GM19023 (cell line): ENCODE measurements around the gene GEMIN4.

Source experiments
- ATAC-seq: cut with Tn5 transposase; IDR thresholded peaks from one replicate; pipeline ENCODE4 v1.9.1; 2021; ENCODE audit warnings: mild to moderate bottlenecking, moderate library complexity; ENCODE audit not compliant: unreplicated experiment

GEMIN4 gene

GRCh38 chr17:744937-745336, 7.1 kb downstream of the GEMIN4 start:
- no peak for ATAC-seq

DNA sequence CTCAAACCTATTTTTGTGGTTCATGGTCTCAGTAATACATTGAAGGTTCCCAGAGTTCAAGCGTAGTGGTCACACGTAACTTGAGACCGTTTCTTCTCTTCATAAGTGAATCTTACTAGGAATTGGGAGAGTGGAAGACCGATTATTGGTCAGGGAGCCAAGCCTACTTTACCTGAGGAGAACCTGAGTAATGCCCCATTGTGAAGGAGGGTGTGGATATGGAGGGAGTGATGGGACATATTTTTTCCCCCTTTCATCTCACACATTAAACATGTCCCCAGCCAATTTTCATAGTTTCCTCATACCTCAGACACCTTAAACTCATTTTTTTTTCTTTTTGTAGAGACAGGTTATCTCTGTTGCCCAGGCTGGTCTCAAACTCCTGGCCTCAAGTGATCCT, 8.9 kb downstream of the GEMIN4 start:
- no peak for ATAC-seq

DNA sequence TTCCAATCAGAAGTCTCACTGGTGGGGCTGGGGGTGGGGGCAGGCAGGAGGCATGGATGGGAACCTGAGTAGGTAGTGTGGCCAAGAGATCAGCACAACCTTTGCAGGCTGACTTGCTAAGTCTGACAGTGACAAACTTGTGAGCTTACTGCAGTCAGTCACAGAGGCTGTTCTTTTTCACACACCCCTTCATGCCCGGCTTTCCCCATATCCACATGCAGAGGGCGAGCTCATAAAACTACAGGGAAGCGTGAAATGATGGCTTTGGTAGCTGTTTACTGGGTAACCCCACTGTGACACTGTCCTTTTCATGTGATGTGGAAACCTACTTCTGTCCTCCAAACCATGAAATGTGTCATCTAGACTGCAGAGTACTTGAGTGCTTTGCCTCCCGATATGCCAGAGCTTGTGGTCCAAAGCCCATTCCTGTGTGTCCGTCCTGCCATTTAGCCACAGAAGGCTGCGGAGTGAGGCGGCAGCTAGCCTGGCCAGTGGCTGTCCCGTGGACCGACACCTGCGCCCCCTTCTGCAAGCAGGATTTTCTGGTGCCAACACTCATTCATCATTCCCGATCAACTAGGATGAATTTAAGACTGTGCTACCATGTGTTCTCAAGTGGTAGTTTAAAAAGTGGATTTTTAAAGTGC, 9.8 kb downstream of the GEMIN4 start:
- no peak for ATAC-seq

- ATAC-seq = peak; percentile 76
Observed at GRCh38 chr17:740240-741017, 11.6 kb downstream of the GEMIN4 start.

DNA sequence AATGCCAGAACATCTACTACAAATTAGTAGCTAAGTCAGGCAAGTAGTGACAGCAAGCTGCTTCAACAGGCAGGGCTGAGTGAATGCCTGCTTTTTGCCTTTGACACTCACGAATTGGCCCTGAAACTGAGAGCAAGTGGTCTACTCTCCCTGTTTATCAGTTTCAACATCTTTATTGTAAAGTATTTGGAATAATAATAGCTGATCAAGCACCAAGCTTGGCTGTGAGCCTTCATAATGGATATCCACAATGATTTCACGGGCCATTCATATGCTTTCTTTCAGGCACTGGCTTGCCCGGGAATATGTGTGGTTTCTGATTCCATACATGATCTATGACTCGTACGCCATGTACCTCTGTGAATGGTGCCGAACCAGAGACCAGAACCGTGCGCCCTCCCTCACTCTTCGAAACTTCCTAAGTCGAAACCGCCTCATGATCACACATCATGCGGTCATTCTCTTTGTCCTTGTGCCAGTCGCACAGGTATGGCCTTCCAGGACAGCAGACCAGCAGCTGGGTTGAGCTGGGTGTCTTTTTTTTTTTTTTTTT, 14.4 kb downstream of the GEMIN4 start:
- no peak for ATAC-seq

DNA sequence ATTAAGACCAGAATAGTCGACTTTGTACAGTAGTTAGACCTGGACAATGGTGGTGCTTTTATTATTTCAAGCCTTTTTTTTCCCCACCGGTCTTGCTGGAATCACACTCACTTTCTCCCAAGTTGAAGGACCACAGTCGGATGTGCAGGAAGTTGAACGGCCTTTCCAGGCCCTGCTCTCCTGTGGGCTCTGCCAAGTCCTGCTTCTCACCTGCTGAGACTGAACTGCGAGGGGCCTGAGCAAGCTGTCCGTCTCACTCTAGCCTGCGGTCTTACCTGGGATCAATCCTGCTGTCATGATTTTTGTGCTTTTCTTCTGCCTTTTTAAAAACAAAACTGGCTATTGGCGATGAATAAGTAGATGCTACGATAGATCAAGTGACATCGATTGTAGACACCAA, 18.3 kb downstream of the GEMIN4 start:
- ATAC-seq = no peak

GRCh38 chr17:732902-733720, 19.0 kb downstream of the GEMIN4 start:
- peak; percentile 31 for ATAC-seq

GRCh38 chr17:732067-732901, 19.8 kb downstream of the GEMIN4 start, which contains the start of gene TLCD3A:
TSS of gene TLCD3A (plus strand) at chr17:732596. CDS start at chr17:732648, 52 bp downstream.
- ATAC-seq = peak; percentile 62

- no peak for ATAC-seq
Observed at GRCh38 chr17:731644-732066, 20.4 kb downstream of the GEMIN4 start.

DNA sequence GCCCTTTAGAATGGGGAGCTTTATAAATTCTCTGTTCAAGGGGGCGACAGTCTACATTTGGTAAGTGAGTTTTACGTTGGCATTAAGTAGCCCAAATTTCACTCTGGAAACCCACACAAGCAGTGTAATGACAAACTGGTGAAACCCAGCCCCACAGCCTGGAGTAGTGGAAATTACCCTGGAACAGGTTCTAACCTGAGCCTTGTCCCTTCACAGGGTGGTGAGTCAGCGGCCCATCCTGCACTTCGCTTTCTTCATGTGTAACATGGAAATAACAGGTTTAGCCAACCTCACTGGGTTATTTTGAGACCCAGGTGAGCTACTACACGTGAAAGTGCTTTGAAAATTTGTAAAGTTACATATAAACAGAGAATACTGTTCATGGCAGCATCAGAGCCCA, 23.2 kb downstream of the GEMIN4 start:
- no peak for ATAC-seq

DNA sequence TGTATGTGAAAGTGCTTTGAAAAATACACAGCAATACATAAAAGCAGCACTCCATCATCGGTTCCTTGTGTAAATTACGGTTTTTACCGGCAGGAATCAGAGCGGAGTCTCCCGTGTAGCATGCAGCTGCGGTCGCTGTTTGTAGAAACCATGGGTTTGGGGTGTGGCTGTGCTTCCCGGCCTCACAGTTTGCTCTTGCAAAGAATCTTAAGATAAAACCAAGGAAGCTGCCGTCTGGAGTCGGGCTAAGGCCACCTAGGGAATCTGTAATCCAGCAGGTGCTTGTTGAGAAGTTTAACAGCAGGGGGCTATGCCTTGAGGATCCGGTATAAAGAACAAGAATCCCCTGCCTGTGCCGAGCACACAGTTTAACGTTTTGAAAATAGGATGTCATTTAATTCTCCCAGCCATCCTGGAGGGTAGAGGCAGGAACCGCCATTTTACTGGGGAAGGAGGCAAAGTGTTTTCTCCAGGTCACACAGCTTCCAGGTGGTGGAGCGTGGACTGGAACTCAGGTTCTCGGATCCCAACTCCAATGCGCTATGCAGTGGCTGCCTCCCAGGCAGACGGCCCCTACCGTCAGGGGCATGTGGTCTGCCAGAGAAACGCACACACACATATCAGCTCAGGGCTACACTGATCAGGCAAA, 25.7 kb downstream of the GEMIN4 start:
- no peak for ATAC-seq

DNA sequence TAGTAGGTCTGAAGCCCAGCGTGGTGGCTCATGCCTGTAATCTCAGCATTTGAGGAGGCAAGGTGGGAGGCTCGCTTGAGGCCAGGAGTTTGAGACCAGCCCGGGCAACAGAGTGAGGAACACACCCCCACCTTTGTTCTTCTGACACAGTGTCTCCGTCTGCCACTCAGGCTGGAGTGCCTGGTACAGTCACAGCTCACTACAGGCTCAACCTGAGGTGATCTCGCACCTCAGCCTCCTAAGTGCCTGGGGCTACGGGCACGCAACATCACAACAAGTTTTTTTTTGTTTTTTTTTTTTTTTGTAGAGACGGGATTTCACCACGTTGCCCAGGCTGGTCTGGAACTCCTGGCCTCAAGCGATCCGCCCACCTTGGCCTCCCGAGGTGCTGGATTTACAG, 26.3 kb downstream of the GEMIN4 start:
- ATAC-seq = no peak

DNA sequence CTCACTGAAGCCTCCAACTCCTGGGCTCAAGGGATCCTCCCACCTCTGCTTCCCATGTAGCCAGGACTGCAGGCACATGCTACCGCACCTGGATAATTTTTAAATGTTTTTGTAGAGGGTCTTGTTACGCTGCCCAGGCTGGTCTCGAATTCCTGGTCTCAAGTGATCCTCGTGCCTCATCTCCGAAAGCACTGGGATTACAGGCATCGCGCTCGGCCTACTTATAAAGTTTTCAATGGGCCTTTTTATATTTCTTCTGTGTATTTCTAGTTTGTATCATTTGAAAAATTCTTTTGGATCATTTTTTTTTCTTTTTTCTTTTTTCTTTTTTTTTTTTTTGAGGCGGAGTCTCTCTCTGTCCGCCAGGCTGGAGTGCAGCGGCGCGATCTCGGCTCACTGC, 27.0 kb downstream of the GEMIN4 start:
- ATAC-seq = no peak

GRCh38 chr17:721540-721937, 30.5 kb downstream of the GEMIN4 start:
- no peak for ATAC-seq

- no peak for ATAC-seq
Observed at GRCh38 chr17:720706-721539, 31.1 kb downstream of the GEMIN4 start.

DNA sequence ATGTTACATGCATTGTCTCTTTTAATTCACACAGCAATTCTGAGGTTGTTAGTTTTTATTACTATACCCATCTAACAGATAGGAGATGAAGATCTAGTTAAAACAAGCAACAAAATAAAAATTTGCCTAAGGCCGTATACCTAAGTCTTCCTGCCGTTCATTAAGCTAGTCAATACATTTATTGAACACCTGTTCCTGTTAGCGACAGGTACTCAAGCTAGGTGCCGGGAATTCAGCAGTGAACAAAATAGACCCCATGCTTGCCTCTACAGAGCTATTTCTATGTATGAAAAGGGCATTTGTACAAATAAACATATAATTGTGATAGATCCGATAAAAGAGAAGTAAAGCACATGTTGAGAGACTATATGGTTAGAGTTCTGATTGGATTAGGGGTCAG, 34.0 kb downstream of the GEMIN4 start:
- no peak for ATAC-seq

DNA sequence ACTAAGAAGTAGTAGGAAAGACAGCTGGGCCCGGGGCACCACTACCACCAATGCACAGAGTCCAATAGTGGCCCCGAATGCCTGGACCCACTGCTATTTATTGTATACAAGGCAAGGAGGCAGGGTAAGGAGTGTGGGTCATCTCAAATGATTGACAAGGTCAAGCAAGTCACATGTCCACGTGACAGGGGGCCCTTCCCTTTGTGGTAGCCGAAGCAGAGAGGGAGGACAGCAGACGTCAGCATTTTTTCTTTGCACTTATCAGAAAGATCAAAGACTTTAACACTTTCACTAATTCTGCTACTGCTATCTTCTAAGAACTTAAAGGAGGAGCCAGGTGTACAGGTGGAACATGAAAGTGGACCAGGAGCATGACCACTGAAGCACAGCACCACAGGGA, 43.9 kb downstream of the GEMIN4 start:
- ATAC-seq = no peak

GRCh38 chr17:705863-706262, 46.2 kb downstream of the GEMIN4 start:
- no peak for ATAC-seq

DNA sequence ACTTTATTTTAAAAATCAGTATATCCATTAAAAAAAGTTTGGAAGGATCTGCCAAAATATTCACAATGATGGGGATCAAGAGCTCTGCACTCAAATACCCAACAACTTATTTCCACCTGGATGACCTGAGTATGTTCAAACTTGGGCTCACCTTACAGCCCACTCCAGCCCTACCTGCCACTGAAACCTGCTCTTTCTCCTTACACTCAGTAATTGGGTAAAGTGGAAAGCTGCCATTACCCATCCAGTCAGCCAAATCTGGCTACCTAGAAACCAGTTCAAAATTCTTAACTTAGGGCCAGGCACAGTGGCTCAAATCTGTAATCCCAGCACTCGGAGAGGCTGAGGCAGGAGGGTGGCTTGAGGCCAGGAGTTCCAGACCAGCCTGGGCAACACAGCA, 47.1 kb downstream of the GEMIN4 start:
- ATAC-seq = no peak
